Activated CD8-positive, alpha-beta T cell treated with anti-CD3 and anti-CD28 coated beads for 36 hours (primary cell): ENCODE measurements around the gene MYLK. TPM values are rescaled to one million over a fixed set of nuclear protein-coding genes. Genes with fewer than 3 reads are reported as not detected.

Source experiments
- ATAC-seq: fragments of 200-7000 bp; cut with Tn5 transposase; one replicate; pipeline ENCODE4 v1.10.0; 2021; ENCODE audit warnings: mild to moderate bottlenecking, moderate library complexity
- CTCF ChIA-PET: fragments of 350-600 bp; sonication (Branson Sonifier 250); formaldehyde crosslinking; loops from one replicate; lab custom pipeline; 2021; ENCODE audit warnings: antibody characterized with exemption; lab: Charles Lee
- POLR2A ChIA-PET: fragments of 350-600 bp; sonication (Branson Sonifier 250); formaldehyde crosslinking; loops from one replicate; lab custom pipeline; 2021; ENCODE audit warnings: antibody characterized with exemption; lab: Charles Lee
- DNase-seq: peaks from one replicate; pipeline ENCODE4 v3.0.0-alpha.2; 2020
- H3K27ac Mint-ChIP-seq: one replicate; pipeline ENCODE4 v1.8.0; 2021; ENCODE audit warnings: mild to moderate bottlenecking, mixed read lengths
- H3K27me3 Mint-ChIP-seq: one replicate; pipeline ENCODE4 v1.8.0; 2021; ENCODE audit warnings: mixed read lengths
- H3K36me3 Mint-ChIP-seq: one replicate; pipeline ENCODE4 v1.8.0; 2021; ENCODE audit warnings: low read depth, mixed read lengths
- H3K4me1 Mint-ChIP-seq: one replicate; pipeline ENCODE4 v1.8.0; 2021; ENCODE audit warnings: low read depth, mixed read lengths
- H3K4me3 Mint-ChIP-seq: one replicate; pipeline ENCODE4 v1.8.0; 2021; ENCODE audit warnings: mild to moderate bottlenecking, moderate library complexity, mixed read lengths
- H3K9me3 Mint-ChIP-seq: one replicate; pipeline ENCODE4 v1.8.0; 2021; ENCODE audit warnings: mixed read lengths
- intact Hi-C: fragments of 100-400 bp; cut with micrococcal nuclease; formaldehyde crosslinking; loops from one replicate; pipeline ENCODE4 v1.10.0; 2022
- total RNA-seq, 2 experiments: library from RNA; stranded (reverse); gene quantifications; one replicate each; pipeline ENCODE4 v1.2.3, GENCODE V29; 2021
- TF ChIP-seq, protein P1 (sequence below): fragments of 200-600 bp; IDR thresholded peaks from one replicate; pipeline ENCODE4 v1.8.0; 2022; ENCODE audit warnings: antibody characterized with exemption, mild to moderate bottlenecking

MYLK gene
- total RNA-seq, 2 experiments from 2014 or later = 0.34 TPM; not detected in 1

DNA sequence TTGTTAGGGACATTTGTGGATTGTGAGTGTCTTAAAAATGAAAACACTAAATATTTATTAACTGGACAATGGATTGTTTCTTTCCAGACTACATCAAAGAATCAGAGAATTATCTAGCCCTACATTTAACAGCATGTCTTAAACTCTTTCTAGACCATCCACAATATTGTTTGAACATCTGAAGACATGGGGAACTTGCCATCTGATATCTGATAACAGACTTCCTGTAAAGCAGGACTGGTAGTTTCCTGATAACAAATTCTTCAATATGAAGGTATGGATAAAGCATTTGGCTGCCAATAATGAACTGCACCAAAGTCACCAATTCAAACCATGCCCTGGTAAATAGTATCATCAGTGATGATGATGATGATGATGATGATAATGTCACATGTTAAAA lies 273.1 kb downstream of the MYLK start:
- intact Hi-C loops = no loop called here
- Mint-ChIP-seq H3K36me3 (peaks cover 18% of the 10 kb centered on the region), H3K4me1 (peaks cover 8% of the 10 kb centered on the region), H3K27ac (no peak overlapping the region), H3K4me3 (no peak overlapping the region), H3K9me3 (no peaks in the 10 kb centered on the region), H3K27me3 (no peaks in the 10 kb centered on the region)
- ChIA-PET POLR2A (no interaction called here), CTCF (no interaction called here)
- DNase-seq = no peak
- no peak for ATAC-seq
- TF ChIP-seq, protein P1, sequence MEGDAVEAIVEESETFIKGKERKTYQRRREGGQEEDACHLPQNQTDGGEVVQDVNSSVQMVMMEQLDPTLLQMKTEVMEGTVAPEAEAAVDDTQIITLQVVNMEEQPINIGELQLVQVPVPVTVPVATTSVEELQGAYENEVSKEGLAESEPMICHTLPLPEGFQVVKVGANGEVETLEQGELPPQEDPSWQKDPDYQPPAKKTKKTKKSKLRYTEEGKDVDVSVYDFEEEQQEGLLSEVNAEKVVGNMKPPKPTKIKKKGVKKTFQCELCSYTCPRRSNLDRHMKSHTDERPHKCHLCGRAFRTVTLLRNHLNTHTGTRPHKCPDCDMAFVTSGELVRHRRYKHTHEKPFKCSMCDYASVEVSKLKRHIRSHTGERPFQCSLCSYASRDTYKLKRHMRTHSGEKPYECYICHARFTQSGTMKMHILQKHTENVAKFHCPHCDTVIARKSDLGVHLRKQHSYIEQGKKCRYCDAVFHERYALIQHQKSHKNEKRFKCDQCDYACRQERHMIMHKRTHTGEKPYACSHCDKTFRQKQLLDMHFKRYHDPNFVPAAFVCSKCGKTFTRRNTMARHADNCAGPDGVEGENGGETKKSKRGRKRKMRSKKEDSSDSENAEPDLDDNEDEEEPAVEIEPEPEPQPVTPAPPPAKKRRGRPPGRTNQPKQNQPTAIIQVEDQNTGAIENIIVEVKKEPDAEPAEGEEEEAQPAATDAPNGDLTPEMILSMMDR = no peak

DNA sequence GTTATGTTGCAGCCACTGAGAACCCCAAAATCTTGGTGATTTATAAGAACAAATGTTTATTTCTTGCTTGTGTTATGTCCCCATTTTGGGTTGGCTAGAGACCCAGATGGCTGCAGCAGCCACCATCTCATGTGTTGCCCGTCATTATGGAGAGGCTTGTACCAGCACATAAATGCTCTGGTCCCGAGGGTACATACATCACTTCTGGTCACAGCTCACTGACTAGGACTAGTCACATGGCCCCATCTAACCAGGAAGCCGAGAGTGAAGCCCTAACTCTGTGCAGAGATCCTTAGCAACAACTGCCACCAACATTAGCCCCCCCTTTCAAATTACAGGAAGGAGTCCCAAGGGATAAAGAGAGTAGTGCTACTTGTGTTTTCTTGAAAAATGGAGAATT lies 273.8 kb downstream of the MYLK start:
- H3K9me3 Mint-ChIP-seq = no peaks in the 10 kb centered on the region
- TF ChIP-seq, protein P1 = no peak
- ChIA-PET CTCF (no interaction called here), POLR2A (no interaction called here)
- ATAC-seq (no peak), DNase-seq (no peak)
- peaks cover 14% of the 10 kb centered on the region for H3K4me1 Mint-ChIP-seq
- no peaks in the 10 kb centered on the region for H3K27me3 Mint-ChIP-seq
- intact Hi-C loops = no loop called here
- H3K27ac Mint-ChIP-seq = no peak overlapping the region
- H3K4me3 Mint-ChIP-seq = no peak overlapping the region
- peaks cover 18% of the 10 kb centered on the region for H3K36me3 Mint-ChIP-seq

DNA sequence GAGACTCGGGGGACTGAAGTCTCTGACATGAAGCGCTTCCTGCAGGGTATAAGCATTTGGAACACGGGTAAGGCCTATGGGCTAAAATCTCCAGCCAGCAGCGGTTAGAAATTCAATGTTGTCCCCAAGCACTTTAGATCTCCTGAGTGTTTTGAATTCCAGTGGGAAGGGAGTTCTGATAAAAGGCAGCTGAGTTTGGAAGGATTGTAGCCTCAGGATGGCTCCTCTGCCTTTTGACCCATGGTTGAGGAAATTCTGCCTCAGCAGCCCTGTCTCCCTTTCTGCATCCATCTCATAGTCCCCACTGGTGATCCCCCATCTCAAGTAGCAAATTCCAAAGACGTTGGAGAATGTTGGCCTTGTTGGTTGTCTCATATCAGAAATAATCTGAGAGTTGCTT lies 275.1 kb downstream of the MYLK start:
- no peaks in the 10 kb centered on the region for H3K27me3 Mint-ChIP-seq

DNA sequence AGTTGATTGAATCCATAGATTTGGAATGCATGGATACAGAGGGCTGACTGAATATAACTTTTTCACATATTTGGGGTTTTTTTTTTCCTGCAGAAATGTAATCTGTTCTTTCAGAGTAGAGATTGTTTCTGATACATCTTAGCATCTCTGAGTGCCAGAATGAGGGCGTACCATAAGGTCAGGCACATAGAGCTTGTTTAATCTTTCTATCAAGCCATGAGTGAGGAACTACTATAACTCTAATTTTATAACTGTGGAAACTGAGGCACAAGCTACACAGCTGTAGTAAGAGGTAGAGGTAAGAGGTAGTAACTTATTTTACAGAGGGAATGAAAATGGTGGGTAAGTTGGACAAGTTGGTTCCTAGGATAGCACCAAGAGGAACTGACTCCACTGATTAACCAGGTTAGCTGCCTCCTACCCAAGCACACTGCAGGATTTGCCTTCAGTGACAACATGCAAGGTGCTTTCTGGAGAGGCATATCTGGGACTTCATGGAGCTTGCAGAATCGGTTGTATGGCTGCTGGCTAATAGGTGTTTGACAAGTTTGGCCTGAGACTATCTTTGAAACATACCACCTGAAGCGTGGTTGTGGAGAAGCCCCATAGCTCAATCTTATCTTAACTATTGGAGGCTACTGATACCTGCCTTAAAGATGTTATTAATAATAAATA lies 275.7 kb downstream of the MYLK start:
- no peak overlapping the region for H3K27ac Mint-ChIP-seq
- H3K9me3 Mint-ChIP-seq = no peaks in the 10 kb centered on the region
- DNase-seq = no peak
- no peaks in the 10 kb centered on the region for H3K27me3 Mint-ChIP-seq
- intact Hi-C loops = no loop called here
- no peak overlapping the region for H3K4me3 Mint-ChIP-seq
- H3K36me3 Mint-ChIP-seq = peaks cover 14% of the 10 kb centered on the region
- POLR2A ChIA-PET = no interaction called here
- ATAC-seq = no peak
- TF ChIP-seq, protein P1 = no peak
- H3K4me1 Mint-ChIP-seq = peaks cover 19% of the 10 kb centered on the region
- CTCF ChIA-PET = no interaction called here

More for the DNA sequence above, 275.1 kb downstream of the MYLK start:
- no peak for DNase-seq
- intact Hi-C loops = no loop called here
- TF ChIP-seq, protein P1 = no peak
- no peak overlapping the region for H3K27ac Mint-ChIP-seq
- no peaks in the 10 kb centered on the region for H3K9me3 Mint-ChIP-seq
- POLR2A ChIA-PET = no interaction called here
- ATAC-seq = no peak
- peaks cover 18% of the 10 kb centered on the region for H3K36me3 Mint-ChIP-seq
- H3K4me1 Mint-ChIP-seq = peaks cover 19% of the 10 kb centered on the region
- H3K4me3 Mint-ChIP-seq = no peak overlapping the region
- CTCF ChIA-PET = no interaction called here

DNA sequence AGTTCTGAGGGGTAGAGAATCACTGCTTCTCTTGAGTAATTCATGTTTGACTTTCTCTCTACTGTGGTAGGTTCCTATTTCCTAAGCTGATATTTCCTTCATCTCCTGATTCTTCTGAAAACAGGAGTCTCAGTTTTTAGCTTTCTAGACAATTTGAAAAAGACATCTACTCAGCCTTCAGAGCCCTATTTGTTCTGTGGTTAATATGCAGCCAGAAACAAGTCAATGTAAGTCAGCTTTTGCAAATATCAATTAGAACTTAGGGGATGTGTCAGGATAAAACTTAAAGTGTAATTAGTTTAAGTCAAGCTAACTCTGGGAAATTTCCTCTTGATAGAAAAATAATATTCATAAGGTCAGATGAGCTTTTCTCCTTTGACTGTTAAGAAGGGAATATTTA lies 277.6 kb downstream of the MYLK start:
- POLR2A ChIA-PET = no interaction called here
- ATAC-seq = no peak
- H3K4me3 Mint-ChIP-seq = no peak overlapping the region
- H3K4me1 Mint-ChIP-seq = peaks cover 19% of the 10 kb centered on the region
- no peak overlapping the region for H3K27ac Mint-ChIP-seq
- no peaks in the 10 kb centered on the region for H3K27me3 Mint-ChIP-seq
- H3K9me3 Mint-ChIP-seq = no peaks in the 10 kb centered on the region
- intact Hi-C loops = no loop called here
- TF ChIP-seq, protein P1 = no peak
- peaks cover 7% of the 10 kb centered on the region for H3K36me3 Mint-ChIP-seq
- no peak for DNase-seq
- CTCF ChIA-PET = interaction anchor here (1.2 to 2.0 kb wide), 2 partner anchors 14 to 36 kb away, joined by 3 to 4 read pairs; no protein-coding TSS in a partner anchor
